Liver (tissue), 9 donors: ENCODE measurements around the gene SLC25A21. TPM values are rescaled to one million over a fixed set of nuclear protein-coding genes. Genes with fewer than 3 reads are reported as not detected.

Experiments
- DNase-seq: peaks from one replicate; pipeline ENCODE4 v3.0.0-alpha.2; 2017; ENCODE audit warnings: low spot score
- H3K27ac ChIP-seq, 2 donors: one replicate each; pipeline ENCODE4 v1.7.0; 2013; ENCODE audit warnings: inconsistent platforms in 2 of 2, low read length in 2 of 2, control low read depth in 1 of 2, low read depth in 1 of 2, mild to moderate bottlenecking in 1 of 2
- H3K27me3 ChIP-seq, 4 donors: one replicate each; pipeline versions ENCODE4 v1.6.1 to v1.7.0; 2013; ENCODE audit warnings: low read length in 3 of 4, inconsistent platforms in 1 of 4, mild to moderate bottlenecking in 1 of 4, moderate library complexity in 1 of 4; ENCODE audit not compliant: control insufficient read depth in 4 of 4, insufficient read depth in 4 of 4
- H3K36me3 ChIP-seq, 4 donors: one replicate each; pipeline versions ENCODE4 v1.6.1 to v1.7.0; 2013; ENCODE audit warnings: low read length in 3 of 4, mild to moderate bottlenecking in 3 of 4, low read depth in 1 of 4, moderate library complexity in 1 of 4; ENCODE audit not compliant: control insufficient read depth in 4 of 4, insufficient read depth in 3 of 4
- H3K4me1 ChIP-seq, 4 donors: one replicate each; pipeline versions ENCODE4 v1.6.1 to v1.7.0; 2013; ENCODE audit warnings: low read length in 3 of 4, mild to moderate bottlenecking in 3 of 4, moderate library complexity in 1 of 4; ENCODE audit not compliant: control insufficient read depth in 4 of 4, insufficient read depth in 4 of 4
- H3K4me3 ChIP-seq, 3 donors: one replicate each; pipeline versions ENCODE4 v1.6.1 to v1.7.0; 2013; ENCODE audit warnings: low read length in 3 of 3, control low read depth in 1 of 3, low read depth in 1 of 3, mild to moderate bottlenecking in 1 of 3
- H3K9ac ChIP-seq, 2 donors: one replicate each; pipeline ENCODE4 v1.7.0; 2013; ENCODE audit warnings: low read length in 2 of 2, mild to moderate bottlenecking in 2 of 2, moderate library complexity in 2 of 2, control low read depth in 1 of 2, low read depth in 1 of 2
- H3K9me3 ChIP-seq, 4 donors: one replicate each; pipeline versions ENCODE4 v1.6.1 to v1.7.0; 2013; ENCODE audit warnings: low read length in 3 of 4; ENCODE audit not compliant: control insufficient read depth in 4 of 4
- EGR1 ChIP-seq, 2 donors: IDR thresholded peaks; 2 replicates each; pipeline ENCODE4 v1.6.1; 2016 to 2018; ENCODE audit warnings: antibody characterized with exemption in 2 of 2, low read depth in 2 of 2
- GABPA ChIP-seq, 2 donors: IDR thresholded peaks in 1 of 2; conservative IDR thresholded peaks in 1 of 2; 2 replicates each; pipeline ENCODE4 v1.6.1; 2016; ENCODE audit warnings: antibody characterized with exemption in 2 of 2, mild to moderate bottlenecking in 1 of 2, moderate library complexity in 1 of 2
- HNF4A ChIP-seq, 2 donors: conservative IDR thresholded peaks; 2 replicates each; pipeline ENCODE4 v1.6.1; 2016; ENCODE audit warnings: antibody characterized with exemption in 2 of 2, mild to moderate bottlenecking in 2 of 2
- HNF4G ChIP-seq: IDR thresholded peaks from 2 replicates; pipeline ENCODE4 v1.6.1; 2016; ENCODE audit warnings: antibody characterized with exemption
- JUND ChIP-seq, 2 donors: IDR thresholded peaks; 2 replicates each; pipeline ENCODE4 v1.6.1; 2016; ENCODE audit warnings: antibody characterized with exemption in 2 of 2
- RAD21 ChIP-seq, 2 donors: IDR thresholded peaks; 2 replicates each; pipeline ENCODE4 v1.6.1; 2016; ENCODE audit warnings: antibody characterized with exemption in 2 of 2, mild to moderate bottlenecking in 2 of 2
- RXRA ChIP-seq, 2 donors: IDR thresholded peaks; 2 replicates each; pipeline ENCODE4 v1.6.1; 2017 to 2018; ENCODE audit warnings: antibody characterized with exemption in 2 of 2, mild to moderate bottlenecking in 1 of 2
- SP1 ChIP-seq: IDR thresholded peaks from 2 replicates; pipeline ENCODE4 v1.6.1; 2018; ENCODE audit warnings: antibody characterized with exemption, mild to moderate bottlenecking
- TAF1 ChIP-seq: conservative IDR thresholded peaks from 2 replicates; pipeline ENCODE4 v1.6.1; 2016; ENCODE audit warnings: antibody characterized with exemption, mild to moderate bottlenecking
- YY1 ChIP-seq: IDR thresholded peaks from 2 replicates; pipeline ENCODE4 v1.6.1; 2016; ENCODE audit warnings: antibody characterized with exemption, mild to moderate bottlenecking
- WGBS: extraction: QIAGEN DNeasy Blood & Tissue Kit; methylation state at CpG from one replicate; pipeline ENCODE4 v1.1.7; 2013; 5-methylcytosine and 5-hydroxymethylcytosine counted together
- polyA plus RNA-seq, 2 donors: library from polyadenylated mRNA; stranded (reverse) in 1 of 2; unstranded in 1 of 2; fragments of 200-250 nt in 1 of 2; fragments of >200 nt in 1 of 2; fragmentation: Nextera tagmentation in 1 of 2; extraction: Ambion mirVana in 1 of 2; gene quantifications; one replicate each; pipeline versions ENCODE4 v1.2.1 to v1.2.3, GENCODE V29; 2013 to 2015
- total RNA-seq, 2 donors: library from RNA; depleted of rRNA; stranded (reverse); fragments of >200 nt; gene quantifications; one replicate each; pipeline ENCODE4 v1.2.3, GENCODE V29; 2014
- TF ChIP-seq, protein P1 (sequence below): IDR thresholded peaks from 2 replicates; pipeline ENCODE4 v1.6.1; 2016; ENCODE audit warnings: antibody characterized with exemption, mild to moderate bottlenecking
- TF ChIP-seq, protein P2 (sequence below): IDR thresholded peaks from 2 replicates; pipeline ENCODE4 v1.6.1; 2016; ENCODE audit warnings: antibody characterized with exemption
- TF ChIP-seq, protein P3 (sequence below): IDR thresholded peaks from 2 replicates; pipeline ENCODE4 v1.6.1; 2016; ENCODE audit warnings: antibody characterized with exemption
- donor health status: healthy.
- donor health status: healthy.
- donor health status: healthy.
- donor health status: healthy.
- donor health status: healthy.

The SLC25A21 gene
- total and polyA plus RNA-seq, 4 donors = 0.13 to 24.3 (median 0.23) TPM

DNA sequence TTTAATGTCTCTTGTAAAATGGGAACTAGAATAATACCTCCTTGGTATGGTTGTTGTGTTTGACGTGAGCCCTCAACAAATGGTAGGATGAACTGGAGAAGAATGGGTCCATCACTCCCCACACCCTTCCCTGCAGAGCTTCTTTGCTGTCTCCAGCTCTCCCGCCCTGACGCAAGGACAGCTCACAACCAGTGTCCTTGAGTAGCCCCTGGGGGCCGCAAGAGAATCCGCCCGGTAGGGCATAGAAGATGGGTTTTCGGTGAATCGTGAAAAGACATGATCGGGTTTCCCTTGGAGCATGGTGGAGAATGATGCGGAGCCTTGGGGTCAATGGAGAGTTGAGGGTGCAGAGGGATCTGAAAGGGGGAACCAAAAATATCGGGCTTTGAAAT, 516.8 kb downstream of the SLC25A21 start:
- Histone ChIP-seq H3K9ac (no peak overlapping the region), H3K36me3 (no peaks in the 10 kb centered on the region), H3K27me3 (peaks cover 4 to 48% (median 32%) of the 10 kb centered on the region in 4 donors), H3K27ac (no peak overlapping the region), H3K4me1 (peaks cover 8 to 23% (median 14%) of the 10 kb centered on the region in 4 donors), H3K9me3 (peaks cover 0 to 2% (median 0%) of the 10 kb centered on the region in 4 donors), H3K4me3 (no peak overlapping the region)
- 15% methylated on average over 11 of the region's 11 CpGs for WGBS
- no peak for DNase-seq
- TF ChIP-seq, protein P1, sequence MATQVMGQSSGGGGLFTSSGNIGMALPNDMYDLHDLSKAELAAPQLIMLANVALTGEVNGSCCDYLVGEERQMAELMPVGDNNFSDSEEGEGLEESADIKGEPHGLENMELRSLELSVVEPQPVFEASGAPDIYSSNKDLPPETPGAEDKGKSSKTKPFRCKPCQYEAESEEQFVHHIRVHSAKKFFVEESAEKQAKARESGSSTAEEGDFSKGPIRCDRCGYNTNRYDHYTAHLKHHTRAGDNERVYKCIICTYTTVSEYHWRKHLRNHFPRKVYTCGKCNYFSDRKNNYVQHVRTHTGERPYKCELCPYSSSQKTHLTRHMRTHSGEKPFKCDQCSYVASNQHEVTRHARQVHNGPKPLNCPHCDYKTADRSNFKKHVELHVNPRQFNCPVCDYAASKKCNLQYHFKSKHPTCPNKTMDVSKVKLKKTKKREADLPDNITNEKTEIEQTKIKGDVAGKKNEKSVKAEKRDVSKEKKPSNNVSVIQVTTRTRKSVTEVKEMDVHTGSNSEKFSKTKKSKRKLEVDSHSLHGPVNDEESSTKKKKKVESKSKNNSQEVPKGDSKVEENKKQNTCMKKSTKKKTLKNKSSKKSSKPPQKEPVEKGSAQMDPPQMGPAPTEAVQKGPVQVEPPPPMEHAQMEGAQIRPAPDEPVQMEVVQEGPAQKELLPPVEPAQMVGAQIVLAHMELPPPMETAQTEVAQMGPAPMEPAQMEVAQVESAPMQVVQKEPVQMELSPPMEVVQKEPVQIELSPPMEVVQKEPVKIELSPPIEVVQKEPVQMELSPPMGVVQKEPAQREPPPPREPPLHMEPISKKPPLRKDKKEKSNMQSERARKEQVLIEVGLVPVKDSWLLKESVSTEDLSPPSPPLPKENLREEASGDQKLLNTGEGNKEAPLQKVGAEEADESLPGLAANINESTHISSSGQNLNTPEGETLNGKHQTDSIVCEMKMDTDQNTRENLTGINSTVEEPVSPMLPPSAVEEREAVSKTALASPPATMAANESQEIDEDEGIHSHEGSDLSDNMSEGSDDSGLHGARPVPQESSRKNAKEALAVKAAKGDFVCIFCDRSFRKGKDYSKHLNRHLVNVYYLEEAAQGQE = no peak
- TF ChIP-seq EGR1 (IDR thresholded peaks at IDR 0.05; ENCODE audit: low read depth in 2 of 2) (no peak), SP1 (no peak), YY1 (no peak)

DNA sequence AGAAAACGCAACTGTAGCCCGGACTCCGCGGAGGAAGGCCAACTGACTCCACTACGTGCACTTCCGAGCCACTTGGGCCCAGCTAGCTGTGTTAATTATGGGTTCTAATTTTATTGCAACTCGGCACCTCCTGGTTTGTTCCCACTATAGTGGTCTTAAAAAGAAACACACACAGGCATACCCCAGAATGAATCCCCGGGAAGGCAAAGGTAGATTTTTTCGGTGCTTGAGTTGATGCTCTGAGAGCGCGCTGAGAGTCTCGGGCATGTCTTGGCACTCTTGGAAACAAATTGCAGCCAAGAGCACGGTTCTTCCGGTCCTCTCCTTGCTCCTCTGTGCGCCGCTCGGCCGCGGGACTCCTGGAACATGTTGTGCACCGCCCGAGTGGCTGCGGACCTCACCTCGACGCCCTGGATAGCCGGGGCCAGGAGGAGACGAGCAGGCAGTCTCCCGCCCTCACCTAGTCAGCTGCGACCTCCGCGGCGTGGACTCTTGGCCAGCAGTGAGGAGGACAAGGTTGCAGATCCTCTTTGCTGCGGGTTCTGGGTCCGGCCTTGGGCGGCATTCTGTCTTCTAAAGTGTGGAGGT, 517.5 kb downstream of the SLC25A21 start:
- H3K27me3 ChIP-seq = peaks cover 4 to 46% (median 33%) of the 10 kb centered on the region in 4 donors
- no peak overlapping the region for H3K4me3 ChIP-seq
- no peaks in the 10 kb centered on the region for H3K36me3 ChIP-seq
- no peak overlapping the region for H3K27ac ChIP-seq
- peaks cover 8 to 23% (median 14%) of the 10 kb centered on the region in 4 donors for H3K4me1 ChIP-seq
- no peak for DNase-seq
- TF ChIP-seq, protein P2, sequence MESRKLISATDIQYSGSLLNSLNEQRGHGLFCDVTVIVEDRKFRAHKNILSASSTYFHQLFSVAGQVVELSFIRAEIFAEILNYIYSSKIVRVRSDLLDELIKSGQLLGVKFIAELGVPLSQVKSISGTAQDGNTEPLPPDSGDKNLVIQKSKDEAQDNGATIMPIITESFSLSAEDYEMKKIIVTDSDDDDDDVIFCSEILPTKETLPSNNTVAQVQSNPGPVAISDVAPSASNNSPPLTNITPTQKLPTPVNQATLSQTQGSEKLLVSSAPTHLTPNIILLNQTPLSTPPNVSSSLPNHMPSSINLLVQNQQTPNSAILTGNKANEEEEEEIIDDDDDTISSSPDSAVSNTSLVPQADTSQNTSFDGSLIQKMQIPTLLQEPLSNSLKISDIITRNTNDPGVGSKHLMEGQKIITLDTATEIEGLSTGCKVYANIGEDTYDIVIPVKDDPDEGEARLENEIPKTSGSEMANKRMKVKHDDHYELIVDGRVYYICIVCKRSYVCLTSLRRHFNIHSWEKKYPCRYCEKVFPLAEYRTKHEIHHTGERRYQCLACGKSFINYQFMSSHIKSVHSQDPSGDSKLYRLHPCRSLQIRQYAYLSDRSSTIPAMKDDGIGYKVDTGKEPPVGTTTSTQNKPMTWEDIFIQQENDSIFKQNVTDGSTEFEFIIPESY = no peak
- peaks cover 0 to 2% (median 0%) of the 10 kb centered on the region in 4 donors for H3K9me3 ChIP-seq
- H3K9ac ChIP-seq = no peak overlapping the region
- 10% methylated on average over 34 of the region's 34 CpGs for WGBS

DNA sequence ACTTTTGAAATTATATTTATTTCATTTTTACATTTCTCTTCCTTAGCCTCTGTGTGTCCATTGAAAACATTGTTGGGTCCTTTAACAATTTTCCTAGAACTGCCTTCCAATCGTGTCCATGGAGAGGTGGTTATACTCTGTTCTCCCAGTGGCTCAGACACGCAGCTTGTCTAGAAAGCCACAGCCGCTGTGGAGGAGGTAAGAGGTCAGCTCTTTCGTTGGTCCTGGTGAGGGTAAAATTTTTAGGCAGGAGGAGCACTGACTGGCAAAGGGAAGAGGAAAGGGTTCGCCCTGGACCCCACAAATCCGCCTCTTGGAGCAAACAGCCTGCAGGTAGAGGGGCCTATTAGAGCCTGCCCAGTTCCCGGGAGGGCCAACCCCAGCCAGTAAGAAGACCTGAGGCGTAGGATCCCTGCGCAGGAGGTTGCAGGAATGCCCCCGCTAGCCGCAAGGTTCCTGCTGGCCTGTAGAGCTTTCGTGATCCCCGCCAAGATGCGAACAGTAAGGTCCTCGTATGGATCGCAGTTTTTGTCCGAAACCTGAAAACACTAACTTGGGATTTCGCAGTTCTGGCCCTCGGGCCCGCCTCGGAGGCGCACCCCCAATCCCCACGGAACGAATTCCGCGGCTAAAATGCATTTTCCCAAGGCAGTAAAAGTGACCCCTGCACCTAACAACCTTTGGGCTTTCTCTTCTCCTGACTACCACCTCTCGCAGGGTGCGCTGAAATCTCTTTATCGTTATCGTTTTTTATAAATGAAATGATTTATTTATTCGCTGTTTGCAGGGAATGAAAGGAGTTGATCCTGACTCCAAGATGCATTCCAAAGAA, 518.2 kb downstream of the SLC25A21 start:
- Histone ChIP-seq H3K4me1 (peaks cover 8 to 23% (median 14%) of the 10 kb centered on the region in 4 donors), H3K9ac (no peak overlapping the region), H3K27me3 (peaks cover 4 to 40% (median 31%) of the 10 kb centered on the region in 4 donors), H3K9me3 (peaks cover 0 to 2% (median 0%) of the 10 kb centered on the region in 4 donors), H3K4me3 (no peak overlapping the region), H3K27ac (no peak overlapping the region), H3K36me3 (no peaks in the 10 kb centered on the region)
- 11% methylated on average over 31 of the region's 31 CpGs for WGBS
- no peak for DNase-seq
- TF ChIP-seq RXRA (IDR thresholded peaks at IDR 0.05) (no peak), JUND (IDR thresholded peaks at IDR 0.05) (no peak), HNF4A (conservative IDR thresholded peaks at IDR 0.05) (no peak), GABPA (IDR thresholded peaks at IDR 0.05 in 1 of 2, conservative IDR thresholded peaks at IDR 0.05 in 1 of 2) (no peak), RAD21 (IDR thresholded peaks at IDR 0.05) (no peak), HNF4G (no peak), SP1 (no peak), YY1 (no peak), TAF1 (no peak), EGR1 (IDR thresholded peaks at IDR 0.05; ENCODE audit: low read depth in 2 of 2) (no peak)
- TF ChIP-seq, protein P1 = no peak
- TF ChIP-seq, protein P3, sequence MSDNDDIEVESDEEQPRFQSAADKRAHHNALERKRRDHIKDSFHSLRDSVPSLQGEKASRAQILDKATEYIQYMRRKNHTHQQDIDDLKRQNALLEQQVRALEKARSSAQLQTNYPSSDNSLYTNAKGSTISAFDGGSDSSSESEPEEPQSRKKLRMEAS = no peak
- TF ChIP-seq, protein P2 = no peak
